Amygdala (tissue), 56 donors: ENCODE measurements around the gene ASCL5.
"Not testable (repeated sequence)": the region's sequence is repeated elsewhere in the genome, so short reads cannot be mapped to it uniquely, and the experiment has no call there.

Source experiments
- DNase-seq, 56 donors: peaks; one replicate each; lab custom pipeline; 2025; lab: John Stamatoyannopoulos, UW

The ASCL5 gene

GRCh38 chr1:201126832-201127754 is at the start of gene ASCL5:
Gene ASCL5 (minus strand): TSS chr1:201127184. CDS start chr1:201115372, 11,812 bp downstream.
- no peak for DNase-seq

GRCh38 chr1:201175820-201176500 is 49.0 kb upstream of the ASCL5 start:
- no peak for DNase-seq

GRCh38 chr1:201173736-201174135 is 46.8 kb upstream of the ASCL5 start:
- no peak for DNase-seq

- DNase-seq: no peak
Observed at GRCh38 chr1:201172999-201173610, 46.1 kb upstream of the ASCL5 start.

- DNase-seq: no peak
Observed at GRCh38 chr1:201172326-201172725, 45.3 kb upstream of the ASCL5 start.

- DNase-seq: peak in 16 of 56 donors; percentile 12 to 81 (median 55)
Observed at GRCh38 chr1:201171063-201172036, 44.4 kb upstream of the ASCL5 start.

- DNase-seq: peak; percentile 17 to 95 (median 84)
Observed at GRCh38 chr1:201170533-201171062, 43.6 kb upstream of the ASCL5 start.

GRCh38 chr1:201169971-201170532 is 43.1 kb upstream of the ASCL5 start:
- DNase-seq: no peak

GRCh38 chr1:201169203-201169602 is 42.2 kb upstream of the ASCL5 start:
- DNase-seq: no peak

- no peak for DNase-seq
Observed at GRCh38 chr1:201167041-201167991, 40.3 kb upstream of the ASCL5 start.

GRCh38 chr1:201164645-201165044 is 37.7 kb upstream of the ASCL5 start:
- DNase-seq: no peak

GRCh38 chr1:201163707-201164106 is 36.7 kb upstream of the ASCL5 start:
- no peak for DNase-seq

GRCh38 chr1:201163036-201163435 is 36.1 kb upstream of the ASCL5 start:
- DNase-seq: not testable (repeated sequence)

GRCh38 chr1:201157949-201158348 is 31.0 kb upstream of the ASCL5 start:
- no peak for DNase-seq

GRCh38 chr1:201156819-201157218 is 29.8 kb upstream of the ASCL5 start:
- no peak for DNase-seq

- no peak for DNase-seq
Observed at GRCh38 chr1:201156346-201156745, 29.4 kb upstream of the ASCL5 start.

- DNase-seq: no peak
Observed at GRCh38 chr1:201155354-201155753, 28.4 kb upstream of the ASCL5 start.
